Right lobe of liver (tissue), 6 donors: ENCODE results near the gene EID3. TPM values are rescaled to one million over a fixed set of nuclear protein-coding genes. Genes with fewer than 3 reads are reported as not detected.

ENCODE experiments used
- ATAC-seq, 4 donors: fragments of 200-7000 bp; cut with Tn5 transposase; one replicate each; pipeline ENCODE4 v1.9.1; 2020; ENCODE audit warnings: mild to moderate bottlenecking in 4 of 4, moderate library complexity in 4 of 4
- DNase-seq, 3 donors: peaks; one replicate each; pipeline ENCODE4 v3.0.0-alpha.2; 2020
- H3K27ac ChIP-seq, 3 donors: fragments of 200-600 bp; one replicate each; pipeline ENCODE4 v1.8.0; 2022
- H3K27me3 ChIP-seq, 2 donors: fragments of 200-600 bp; one replicate each; pipeline ENCODE4 v1.8.0; 2022
- H3K36me3 ChIP-seq, 4 donors: fragments of 200-600 bp; sonication (generic) in 1 of 4; one replicate each; pipeline versions ENCODE4 v1.5.1 to v1.8.0; 2017 to 2022; ENCODE audit warnings: control low read depth in 1 of 4
- H3K4me1 ChIP-seq, 4 donors: fragments of 200-600 bp; sonication (generic) in 1 of 4; one replicate each; pipeline versions ENCODE4 v1.5.1 to v1.8.0; 2017 to 2022; ENCODE audit warnings: control low read depth in 1 of 4
- H3K4me3 ChIP-seq, 3 donors: fragments of 200-600 bp; one replicate each; pipeline ENCODE4 v1.8.0; 2022
- H3K9me3 ChIP-seq, 4 donors: fragments of 200-600 bp; sonication (generic) in 1 of 4; one replicate each; pipeline versions ENCODE4 v1.5.1 to v1.8.0; 2017 to 2022; ENCODE audit warnings: control low read depth in 1 of 4
- CTCF ChIP-seq, 4 donors: fragments of 200-600 bp in 3 of 4; fragments of 450-650 bp in 1 of 4; IDR thresholded peaks; one replicate each; pipeline versions ENCODE4 v1.5.1 to v1.8.0; 2016 to 2022; ENCODE audit warnings: antibody characterized with exemption in 4 of 4, mild to moderate bottlenecking in 2 of 4
- POLR2A ChIP-seq: fragments of 450-650 bp; IDR thresholded peaks from one replicate; pipeline ENCODE4 v1.6.1; 2017; ENCODE audit warnings: antibody characterized with exemption, mild to moderate bottlenecking
- WGBS: methylation state at CpG from one replicate; pipeline ENCODE4 v1.1.6; 2018; ENCODE audit warnings: low coverage, low lambda C conversion rate; ENCODE audit not compliant: insufficient coverage; ENCODE audit errors: missing lambda C conversion rate; 5-methylcytosine and 5-hydroxymethylcytosine counted together
- intact Hi-C, 2 donors: fragments of 100-400 bp; cut with DNase I; formaldehyde crosslinking; loops; one replicate each; pipeline versions ENCODE4 v1.11.2 to v1.14.1; 2022
- long read RNA-seq: library from polyadenylated mRNA; unstranded; transcript quantifications from one replicate; pipeline ENCODE4 v2.0.0, GENCODE V29; 2019
- total RNA-seq, 6 experiments: library from RNA; depleted of rRNA in 2 of 6; stranded (reverse); fragments of >200 nt in 2 of 6; fragmentation: NEBNext Ultra II Directional in 3 of 6; extraction: Animal tissue kit (Norgen Biotek cat#: 25700) in 3 of 6; gene quantifications; one replicate each; pipeline versions ENCODE4 v1.1.0 to v1.2.4, GENCODE V29; 2016 to 2023
- donor health status: DM: no; HTN: yes; CAD: no.
- donor health status: DM: no; HTN: no; CAD: no.
- donor health status: DM: no; HTN: no; CAD: no.
- donor health status: DM: no; HTN: yes; CAD: no.
- donor health status: DM: no; HTN: yes; CAD: no.

The EID3 gene
- 1 to 10 TPM; 1.1 to 7.3 (median 1.4) TPM for total RNA-seq
- long read RNA-seq = 0 reads

- peak; percentile 16 for TF ChIP-seq POLR2A
- no peak for TF ChIP-seq CTCF (IDR thresholded peaks at IDR 0.05)
- WGBS = 14% methylated on average over 32 of the region's 63 CpGs
- H3K27me3 ChIP-seq = no peaks in the 10 kb centered on the region
- peaks cover 0 to 14% (median 0%) of the 10 kb centered on the region in 4 donors for H3K36me3 ChIP-seq
- no peaks in the 10 kb centered on the region for H3K9me3 ChIP-seq
- peaks cover 0 to 50% (median 3%) of the 10 kb centered on the region in 4 donors for H3K4me1 ChIP-seq
- peak within 1 kb of the TSS; percentile 9 to 35 (median 17) for H3K27ac ChIP-seq
- ATAC-seq (peak; percentile 96 to 99 (median 98)), DNase-seq (peak; percentile 86 to 92 (median 90))
- H3K4me3 ChIP-seq = peak within 1 kb of the TSS; percentile 25 to 46 (median 41)
- intact Hi-C loops = no loop called here
Observed at GRCh38 chr12:104303538-104304151, at the start of gene EID3. Gene EID3, plus strand, starts transcription at chr12:104303739. Its CDS starts 196 bp downstream, at chr12:104303935.

- no peak for DNase-seq
Observed at GRCh38 chr12:104257913-104258472, 45.5 kb upstream of the EID3 start.

GRCh38 chr12:104258476-104259067 is 45.0 kb upstream of the EID3 start:
- no peak overlapping the region for H3K27ac ChIP-seq

More at GRCh38 chr12:104257913-104258472, 45.5 kb upstream of the EID3 start:
- H3K27ac ChIP-seq = no peak overlapping the region
- no peaks in the 10 kb centered on the region for H3K36me3 ChIP-seq
- H3K9me3 ChIP-seq = no peaks in the 10 kb centered on the region
- no peak overlapping the region for H3K4me3 ChIP-seq
- ATAC-seq = no peak
- TF ChIP-seq CTCF (IDR thresholded peaks at IDR 0.05) = no peak
- no peak for TF ChIP-seq POLR2A
- no peaks in the 10 kb centered on the region for H3K4me1 ChIP-seq
- no peaks in the 10 kb centered on the region for H3K27me3 ChIP-seq
- intact Hi-C loops = no loop called here

GRCh38 chr12:104263026-104263425 is 40.5 kb upstream of the EID3 start:
- Histone ChIP-seq H3K36me3 (no peaks in the 10 kb centered on the region), H3K4me3 (no peak overlapping the region), H3K27ac (no peak overlapping the region), H3K4me1 (no peaks in the 10 kb centered on the region), H3K9me3 (no peaks in the 10 kb centered on the region), H3K27me3 (no peaks in the 10 kb centered on the region)
- ATAC-seq (no peak), DNase-seq (no peak)
- no peak for TF ChIP-seq POLR2A
- 74% methylated on average over 4 of the region's 4 CpGs for WGBS
- intact Hi-C loops = no loop called here

More at GRCh38 chr12:104258476-104259067, 45.0 kb upstream of the EID3 start:
- 87% methylated on average over 2 of the region's 2 CpGs for WGBS
- H3K9me3 ChIP-seq = no peaks in the 10 kb centered on the region
- DNase-seq = no peak
- H3K4me1 ChIP-seq = no peaks in the 10 kb centered on the region
- ATAC-seq = no peak
- H3K27me3 ChIP-seq = no peaks in the 10 kb centered on the region
- no peaks in the 10 kb centered on the region for H3K36me3 ChIP-seq
- TF ChIP-seq POLR2A (no peak), CTCF (IDR thresholded peaks at IDR 0.05) (no peak)
- intact Hi-C loops = no loop called here
- H3K4me3 ChIP-seq = no peak overlapping the region
